ENCODE data around the gene KRTAP10-1. TPM values are rescaled to one million over a fixed set of nuclear protein-coding genes. Genes with fewer than 3 reads are reported as not detected.
A peak's percentile ranks its signal among the peaks of the same experiment; 100 is the strongest.

Gene KRTAP10-1
- total and polyA plus RNA-seq, 9 of the 15 experiments (the other 6 are each of a cell fraction or from before 2014, with no cell fraction given): not detected

DNA sequence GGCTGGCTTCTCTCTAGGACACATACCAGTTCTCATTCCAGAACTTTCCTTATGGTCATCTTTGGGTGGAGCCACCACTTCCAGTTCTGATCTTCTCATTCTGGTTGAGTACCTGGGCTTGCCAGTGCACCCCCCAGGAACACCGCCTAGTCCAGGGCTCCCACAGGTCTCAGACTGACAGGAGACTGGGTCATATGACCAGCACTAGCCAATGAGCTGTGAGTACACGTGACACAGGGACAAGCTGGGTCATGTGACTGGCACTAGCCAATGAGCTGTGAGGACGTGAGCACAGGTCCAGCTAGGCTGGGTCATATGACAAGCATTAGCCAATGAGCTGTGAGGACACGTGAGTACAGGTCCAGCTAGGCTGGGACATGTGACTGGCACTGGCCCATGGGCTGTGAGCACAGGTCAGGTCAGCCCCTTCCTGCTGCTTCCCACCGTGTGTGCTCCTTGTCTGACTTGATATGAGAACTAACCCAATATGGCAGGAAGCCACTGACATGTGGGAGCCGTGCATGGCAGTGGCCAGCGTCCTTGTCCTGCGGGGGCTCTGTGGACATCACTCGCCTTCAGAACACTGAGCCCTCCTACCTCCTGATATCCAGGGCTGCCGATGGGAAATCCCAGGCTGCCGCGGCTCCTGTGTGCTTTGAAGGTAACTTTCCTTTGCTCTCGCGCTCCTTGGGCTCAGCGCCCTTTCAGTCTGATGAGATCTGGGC is 22.7 kb downstream of the KRTAP10-1 start:
- peak overlapping the region; percentile 13 to 18; a peak in 3 of 4 replicates for H3K9ac ChIP-seq (ENCODE audit: insufficient read depth in 1 of 2, low read depth in 2 of 2, low read length in 2 of 2)
- ChIA-PET POLR2A (interaction anchor here (0.6 to 1.5 kb wide), 8 partner anchors 9 to 377 kb away, joined by 3 to 5 read pairs (median 3); no protein-coding TSS in a partner anchor), CTCF (ENCODE audit: low intra/inter-chr PET ratio) (no interaction called here)
- H3K9me3 ChIP-seq (replicated peaks; ENCODE audit: control insufficient read depth, insufficient read depth, low read depth, low read length): no peaks in the 10 kb centered on the region
- peak overlapping the region; percentile 35 for H3K4me3 ChIP-seq
- H3K9me1 ChIP-seq (ENCODE audit: control insufficient read depth, insufficient read depth, low read length): no peaks in the 10 kb centered on the region
- ATAC-seq: peak; percentile 98
- in situ Hi-C loops (cut with MboI): loop anchor here (5.0 kb wide), 2 partner anchors 225 to 275 kb away; no protein-coding TSS in a partner anchor
- intact Hi-C loops (cut with micrococcal nuclease): loop anchor here (10.0 kb wide), 1 partner anchor 407 kb away; the partner anchor contains the start of gene ITGB2
- H3K4me1 ChIP-seq (replicated peaks in 1 of 2; ENCODE audit: control insufficient read depth in 2 of 2, insufficient read depth in 2 of 2, low read length in 2 of 2): peaks cover 0 to 36% of the 10 kb centered on the region in 2 experiments; a peak in 3 of 5 replicates
- DNase-seq (ENCODE audit: extremely low read depth in 1 of 4, low spot score in 3 of 4): peak; percentile 89 to 96 (median 92)
- H3K4me2 ChIP-seq (ENCODE audit: insufficient read depth, low read length): peak overlapping the region; percentile 71
- peak overlapping the region; percentile 67 for H2AFZ ChIP-seq (ENCODE audit: low read depth, low read length)
- no peaks in the 10 kb centered on the region for H3K36me3 ChIP-seq (ENCODE audit: control insufficient read depth, insufficient read depth, low read length)
- WGBS (ENCODE audit: insufficient coverage, low coverage, missing lambda C conversion rate): 5% methylated on average over 15 of the region's 15 CpGs
- peak overlapping the region; percentile 19; the same call in 2 of the 3 replicates for H3K27ac ChIP-seq (ENCODE audit: extremely low read depth, low read depth, low read length)
- no peaks in the 10 kb centered on the region for H3K79me2 ChIP-seq (ENCODE audit: control insufficient read depth, insufficient read depth, low read length)
- H4K20me1 ChIP-seq (replicated peaks; ENCODE audit: control insufficient read depth, insufficient read depth, low read length): no peaks in the 10 kb centered on the region
- no TSS peak for BruUV-seq (replicated peaks)
- peak; percentile 98 for FAIRE-seq
- peaks cover 0 to 23% of the 10 kb centered on the region in 2 experiments; a peak in 1 of 5 replicates for H3K27me3 ChIP-seq (ENCODE audit: control insufficient read depth in 2 of 2, insufficient read depth in 2 of 2, low read length in 2 of 2)
- TF ChIP-seq STAG1 (CRISPR knock-in tag; IDR thresholded peaks at IDR 0.05; ENCODE audit: borderline replicate concordance) (no peak), SRF (CRISPR knock-in tag; IDR thresholded peaks at IDR 0.05) (no peak), ETS2 (tag; IDR thresholded peaks at IDR 0.05; ENCODE audit: borderline replicate concordance, poor library complexity, severe bottlenecking) (no peak), ZNF354B (CRISPR knock-in tag; IDR thresholded peaks at IDR 0.05) (no peak), ZNF436 (CRISPR knock-in tag; IDR thresholded peaks at IDR 0.05) (no peak), SMARCC2 (IDR thresholded peaks at IDR 0.05; ENCODE audit: low read depth) (no peak), ZNF707 (CRISPR knock-in tag; conservative IDR thresholded peaks at IDR 0.05) (no peak), HSF4 (CRISPR knock-in tag; IDR thresholded peaks at IDR 0.05; ENCODE audit: borderline replicate concordance) (no peak), ZSCAN32 (CRISPR knock-in tag; IDR thresholded peaks at IDR 0.05) (0 out of 2 replicates have a peak, but pooled peaks have one; percentile 6), RFX5 (IDR thresholded peaks at IDR 0.05; ENCODE audit: low read depth, low read length) (no peak), POLR2G (IDR thresholded peaks at IDR 0.05; ENCODE audit: low read depth, low read length) (peak; percentile 70)
- TF ChIP-seq, protein P1, sequence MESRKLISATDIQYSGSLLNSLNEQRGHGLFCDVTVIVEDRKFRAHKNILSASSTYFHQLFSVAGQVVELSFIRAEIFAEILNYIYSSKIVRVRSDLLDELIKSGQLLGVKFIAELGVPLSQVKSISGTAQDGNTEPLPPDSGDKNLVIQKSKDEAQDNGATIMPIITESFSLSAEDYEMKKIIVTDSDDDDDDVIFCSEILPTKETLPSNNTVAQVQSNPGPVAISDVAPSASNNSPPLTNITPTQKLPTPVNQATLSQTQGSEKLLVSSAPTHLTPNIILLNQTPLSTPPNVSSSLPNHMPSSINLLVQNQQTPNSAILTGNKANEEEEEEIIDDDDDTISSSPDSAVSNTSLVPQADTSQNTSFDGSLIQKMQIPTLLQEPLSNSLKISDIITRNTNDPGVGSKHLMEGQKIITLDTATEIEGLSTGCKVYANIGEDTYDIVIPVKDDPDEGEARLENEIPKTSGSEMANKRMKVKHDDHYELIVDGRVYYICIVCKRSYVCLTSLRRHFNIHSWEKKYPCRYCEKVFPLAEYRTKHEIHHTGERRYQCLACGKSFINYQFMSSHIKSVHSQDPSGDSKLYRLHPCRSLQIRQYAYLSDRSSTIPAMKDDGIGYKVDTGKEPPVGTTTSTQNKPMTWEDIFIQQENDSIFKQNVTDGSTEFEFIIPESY (CRISPR knock-in tag; IDR thresholded peaks at IDR 0.05): no peak
- TF ChIP-seq, protein P2, sequence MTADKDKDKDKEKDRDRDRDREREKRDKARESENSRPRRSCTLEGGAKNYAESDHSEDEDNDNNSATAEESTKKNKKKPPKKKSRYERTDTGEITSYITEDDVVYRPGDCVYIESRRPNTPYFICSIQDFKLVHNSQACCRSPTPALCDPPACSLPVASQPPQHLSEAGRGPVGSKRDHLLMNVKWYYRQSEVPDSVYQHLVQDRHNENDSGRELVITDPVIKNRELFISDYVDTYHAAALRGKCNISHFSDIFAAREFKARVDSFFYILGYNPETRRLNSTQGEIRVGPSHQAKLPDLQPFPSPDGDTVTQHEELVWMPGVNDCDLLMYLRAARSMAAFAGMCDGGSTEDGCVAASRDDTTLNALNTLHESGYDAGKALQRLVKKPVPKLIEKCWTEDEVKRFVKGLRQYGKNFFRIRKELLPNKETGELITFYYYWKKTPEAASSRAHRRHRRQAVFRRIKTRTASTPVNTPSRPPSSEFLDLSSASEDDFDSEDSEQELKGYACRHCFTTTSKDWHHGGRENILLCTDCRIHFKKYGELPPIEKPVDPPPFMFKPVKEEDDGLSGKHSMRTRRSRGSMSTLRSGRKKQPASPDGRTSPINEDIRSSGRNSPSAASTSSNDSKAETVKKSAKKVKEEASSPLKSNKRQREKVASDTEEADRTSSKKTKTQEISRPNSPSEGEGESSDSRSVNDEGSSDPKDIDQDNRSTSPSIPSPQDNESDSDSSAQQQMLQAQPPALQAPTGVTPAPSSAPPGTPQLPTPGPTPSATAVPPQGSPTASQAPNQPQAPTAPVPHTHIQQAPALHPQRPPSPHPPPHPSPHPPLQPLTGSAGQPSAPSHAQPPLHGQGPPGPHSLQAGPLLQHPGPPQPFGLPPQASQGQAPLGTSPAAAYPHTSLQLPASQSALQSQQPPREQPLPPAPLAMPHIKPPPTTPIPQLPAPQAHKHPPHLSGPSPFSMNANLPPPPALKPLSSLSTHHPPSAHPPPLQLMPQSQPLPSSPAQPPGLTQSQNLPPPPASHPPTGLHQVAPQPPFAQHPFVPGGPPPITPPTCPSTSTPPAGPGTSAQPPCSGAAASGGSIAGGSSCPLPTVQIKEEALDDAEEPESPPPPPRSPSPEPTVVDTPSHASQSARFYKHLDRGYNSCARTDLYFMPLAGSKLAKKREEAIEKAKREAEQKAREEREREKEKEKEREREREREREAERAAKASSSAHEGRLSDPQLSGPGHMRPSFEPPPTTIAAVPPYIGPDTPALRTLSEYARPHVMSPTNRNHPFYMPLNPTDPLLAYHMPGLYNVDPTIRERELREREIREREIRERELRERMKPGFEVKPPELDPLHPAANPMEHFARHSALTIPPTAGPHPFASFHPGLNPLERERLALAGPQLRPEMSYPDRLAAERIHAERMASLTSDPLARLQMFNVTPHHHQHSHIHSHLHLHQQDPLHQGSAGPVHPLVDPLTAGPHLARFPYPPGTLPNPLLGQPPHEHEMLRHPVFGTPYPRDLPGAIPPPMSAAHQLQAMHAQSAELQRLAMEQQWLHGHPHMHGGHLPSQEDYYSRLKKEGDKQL (CRISPR knock-in tag; IDR thresholded peaks at IDR 0.05; ENCODE audit: borderline replicate concordance): no peak

Measured in K562 (cell line).